Left lung (tissue), 10 donors: ENCODE data around the gene KIAA1217. TPM values are rescaled to one million over a fixed set of nuclear protein-coding genes. Genes with fewer than 3 reads are reported as not detected.

ENCODE experiments used
- ATAC-seq: fragments of 200-7000 bp; cut with Tn5 transposase; one replicate; pipeline ENCODE4 v1.9.1; 2020; ENCODE audit warnings: moderate library complexity
- DNase-seq, 4 donors: peaks; one replicate each; pipeline ENCODE4 v3.0.0-alpha.2; 2013 to 2020
- H3K27ac ChIP-seq, 2 donors: fragments of 200-600 bp; sonication (generic) in 1 of 2; one replicate each; pipeline versions ENCODE4 v1.5.0 to v1.8.0; 2020 to 2021
- H3K27me3 ChIP-seq, 2 donors: fragments of 200-600 bp; sonication (generic) in 1 of 2; one replicate each; pipeline versions ENCODE4 v1.5.0 to v1.8.0; 2020 to 2021
- H3K36me3 ChIP-seq, 2 donors: fragments of 200-600 bp; sonication (generic) in 1 of 2; one replicate each; pipeline versions ENCODE4 v1.5.0 to v1.8.0; 2020 to 2021
- H3K4me1 ChIP-seq, 2 donors: fragments of 200-600 bp; one replicate each; pipeline ENCODE4 v1.8.0; 2021
- H3K4me3 ChIP-seq, 2 donors: fragments of 200-600 bp; sonication (generic) in 1 of 2; one replicate each; pipeline versions ENCODE4 v1.5.0 to v1.8.0; 2020 to 2021; ENCODE audit warnings: mild to moderate bottlenecking in 1 of 2
- H3K9me3 ChIP-seq, 2 donors: fragments of 200-600 bp; sonication (generic) in 1 of 2; one replicate each; pipeline versions ENCODE4 v1.5.0 to v1.8.0; 2020 to 2021
- intact Hi-C, 2 donors: fragments of 100-400 bp; cut with DNase I; formaldehyde crosslinking; loops; one replicate each; pipeline versions ENCODE4 v1.11.2 to v1.14.2; 2022
- polyA plus RNA-seq, 6 donors: library from polyadenylated mRNA; unstranded; fragments of 120-200 nt; gene quantifications; one replicate each; pipeline ENCODE4 v1.2.1, GENCODE V29; 2013; ENCODE audit not compliant: insufficient read length in 6 of 6
- total RNA-seq, 2 donors: library from RNA; stranded (reverse); fragmentation: NEBNext Ultra II Directional; extraction: Animal tissue kit (Norgen Biotek cat#: 25700); gene quantifications; one replicate each; pipeline ENCODE4 v1.2.1, GENCODE V29; 2021
- TF ChIP-seq, protein P1 (sequence below), 2 donors: fragments of 200-600 bp; sonication (generic) in 1 of 2; IDR thresholded peaks; one replicate each; pipeline versions ENCODE4 v1.5.0 to v1.8.0; 2021; ENCODE audit warnings: antibody characterized with exemption in 2 of 2
- donor health status: DM: no; HTN: yes; CAD: no.
- donor health status: DM: no; HTN: no; CAD: no.

KIAA1217 gene
- total and polyA plus RNA-seq, 8 donors = 28.3 to 69.1 (median 60.4) TPM

DNA sequence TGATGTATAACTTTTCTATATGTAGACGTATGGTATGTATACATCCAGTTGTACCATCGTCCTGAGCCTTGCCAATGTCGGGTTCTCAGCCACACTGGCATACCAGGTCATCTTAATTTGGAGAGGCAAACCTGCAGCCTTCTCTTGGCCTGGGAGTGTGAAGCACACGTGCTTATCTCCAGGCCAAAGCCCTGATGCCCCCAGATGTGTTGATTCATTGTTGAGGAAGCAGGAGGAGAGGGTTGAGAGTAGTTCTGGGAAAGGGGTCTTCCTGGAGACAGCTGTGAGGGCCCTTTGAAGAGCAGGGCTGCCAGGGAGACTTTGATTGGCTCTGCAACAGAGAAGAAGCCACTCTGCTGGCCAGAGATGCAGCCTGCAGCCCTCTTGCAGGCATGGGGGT lies 359.1 kb downstream of the KIAA1217 start:
- H3K27me3 ChIP-seq = no peaks in the 10 kb centered on the region
- H3K4me3 ChIP-seq = no peak overlapping the region
- ATAC-seq = no peak
- intact Hi-C loops = no loop called here
- H3K27ac ChIP-seq = no peak overlapping the region
- TF ChIP-seq, protein P1, sequence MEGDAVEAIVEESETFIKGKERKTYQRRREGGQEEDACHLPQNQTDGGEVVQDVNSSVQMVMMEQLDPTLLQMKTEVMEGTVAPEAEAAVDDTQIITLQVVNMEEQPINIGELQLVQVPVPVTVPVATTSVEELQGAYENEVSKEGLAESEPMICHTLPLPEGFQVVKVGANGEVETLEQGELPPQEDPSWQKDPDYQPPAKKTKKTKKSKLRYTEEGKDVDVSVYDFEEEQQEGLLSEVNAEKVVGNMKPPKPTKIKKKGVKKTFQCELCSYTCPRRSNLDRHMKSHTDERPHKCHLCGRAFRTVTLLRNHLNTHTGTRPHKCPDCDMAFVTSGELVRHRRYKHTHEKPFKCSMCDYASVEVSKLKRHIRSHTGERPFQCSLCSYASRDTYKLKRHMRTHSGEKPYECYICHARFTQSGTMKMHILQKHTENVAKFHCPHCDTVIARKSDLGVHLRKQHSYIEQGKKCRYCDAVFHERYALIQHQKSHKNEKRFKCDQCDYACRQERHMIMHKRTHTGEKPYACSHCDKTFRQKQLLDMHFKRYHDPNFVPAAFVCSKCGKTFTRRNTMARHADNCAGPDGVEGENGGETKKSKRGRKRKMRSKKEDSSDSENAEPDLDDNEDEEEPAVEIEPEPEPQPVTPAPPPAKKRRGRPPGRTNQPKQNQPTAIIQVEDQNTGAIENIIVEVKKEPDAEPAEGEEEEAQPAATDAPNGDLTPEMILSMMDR (IDR thresholded peaks at IDR 0.05) = no peak
- no peaks in the 10 kb centered on the region for H3K9me3 ChIP-seq
- H3K4me1 ChIP-seq = no peaks in the 10 kb centered on the region
- H3K36me3 ChIP-seq = no peaks in the 10 kb centered on the region
- DNase-seq = no peak

DNA sequence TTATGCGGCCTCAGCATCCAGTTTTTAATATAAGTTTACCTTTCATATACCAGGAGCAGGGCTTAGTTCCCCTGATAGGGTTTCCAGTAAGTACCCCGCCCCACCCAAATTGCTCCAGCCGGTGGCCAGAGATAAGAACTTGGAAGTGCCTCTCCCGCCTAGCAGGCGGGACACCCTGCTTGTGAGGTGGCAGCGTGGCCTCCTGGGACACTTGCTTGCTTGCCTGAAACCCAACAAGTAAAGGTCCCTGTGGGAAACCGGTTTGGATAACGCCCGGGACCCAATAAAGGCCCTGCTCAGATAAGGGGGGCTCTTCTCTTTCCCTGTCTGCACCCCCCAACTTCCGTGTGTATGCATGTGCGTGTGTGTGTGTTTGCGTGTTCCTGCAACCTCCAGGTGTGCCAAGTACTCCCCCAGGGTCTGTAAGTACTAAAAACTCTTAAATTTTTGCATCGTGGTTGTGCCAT lies 360.4 kb downstream of the KIAA1217 start:
- no peak overlapping the region for H3K27ac ChIP-seq
- H3K4me1 ChIP-seq = no peaks in the 10 kb centered on the region
- H3K4me3 ChIP-seq = no peak overlapping the region
- no peaks in the 10 kb centered on the region for H3K36me3 ChIP-seq
- DNase-seq (no peak), ATAC-seq (peak; percentile 51)
- intact Hi-C loops = no loop called here
- no peaks in the 10 kb centered on the region for H3K27me3 ChIP-seq
- TF ChIP-seq, protein P1 (IDR thresholded peaks at IDR 0.05) = no peak
- no peaks in the 10 kb centered on the region for H3K9me3 ChIP-seq

DNA sequence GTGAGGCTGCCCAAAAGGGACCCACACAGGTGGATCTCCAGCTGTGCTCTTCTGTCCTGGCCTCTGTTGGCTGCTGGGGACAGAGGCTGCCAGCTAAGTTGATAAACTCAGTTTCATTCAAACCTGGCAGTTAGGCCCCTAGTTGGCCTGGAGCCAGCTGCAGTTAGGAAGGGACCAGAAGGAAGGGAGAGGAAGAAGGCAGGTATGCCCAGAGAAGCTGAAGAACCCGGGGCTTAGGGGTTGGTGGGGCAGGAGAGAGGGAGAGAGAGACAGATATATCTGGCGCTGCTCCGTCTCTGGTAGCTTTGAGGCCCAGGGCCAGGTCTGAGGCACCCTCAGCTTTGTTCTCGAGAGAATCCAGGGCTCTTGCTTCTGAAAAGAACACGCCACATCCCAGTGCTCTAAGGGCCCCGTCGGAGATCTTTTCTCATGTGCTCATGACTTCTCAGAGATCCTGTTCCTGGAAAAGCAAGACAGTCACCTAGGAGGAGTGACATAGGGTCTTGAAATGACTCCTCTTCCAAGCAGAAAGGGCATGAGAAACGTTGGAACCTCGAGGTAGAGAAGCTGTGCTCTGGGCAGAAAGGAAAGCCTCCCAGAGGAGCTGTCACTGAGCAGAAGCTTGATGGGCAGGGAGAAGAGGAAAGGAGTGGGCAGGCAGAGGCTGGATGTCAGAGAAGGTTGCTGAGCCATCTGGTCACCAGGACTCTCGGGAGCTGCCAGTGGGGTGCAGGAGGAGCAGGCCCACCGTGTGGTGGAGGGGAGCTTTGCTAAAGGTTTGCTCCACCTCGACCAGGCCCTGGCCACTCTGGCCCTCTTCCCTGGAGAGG lies 361.1 kb downstream of the KIAA1217 start:
- H3K27ac ChIP-seq = no peak overlapping the region
- no peaks in the 10 kb centered on the region for H3K27me3 ChIP-seq
- H3K4me3 ChIP-seq = no peak overlapping the region
- TF ChIP-seq, protein P1 (IDR thresholded peaks at IDR 0.05) = no peak
- H3K4me1 ChIP-seq = no peaks in the 10 kb centered on the region
- intact Hi-C loops = no loop called here
- no peaks in the 10 kb centered on the region for H3K9me3 ChIP-seq
- H3K36me3 ChIP-seq = no peaks in the 10 kb centered on the region
- DNase-seq (no peak), ATAC-seq (no peak)

DNA sequence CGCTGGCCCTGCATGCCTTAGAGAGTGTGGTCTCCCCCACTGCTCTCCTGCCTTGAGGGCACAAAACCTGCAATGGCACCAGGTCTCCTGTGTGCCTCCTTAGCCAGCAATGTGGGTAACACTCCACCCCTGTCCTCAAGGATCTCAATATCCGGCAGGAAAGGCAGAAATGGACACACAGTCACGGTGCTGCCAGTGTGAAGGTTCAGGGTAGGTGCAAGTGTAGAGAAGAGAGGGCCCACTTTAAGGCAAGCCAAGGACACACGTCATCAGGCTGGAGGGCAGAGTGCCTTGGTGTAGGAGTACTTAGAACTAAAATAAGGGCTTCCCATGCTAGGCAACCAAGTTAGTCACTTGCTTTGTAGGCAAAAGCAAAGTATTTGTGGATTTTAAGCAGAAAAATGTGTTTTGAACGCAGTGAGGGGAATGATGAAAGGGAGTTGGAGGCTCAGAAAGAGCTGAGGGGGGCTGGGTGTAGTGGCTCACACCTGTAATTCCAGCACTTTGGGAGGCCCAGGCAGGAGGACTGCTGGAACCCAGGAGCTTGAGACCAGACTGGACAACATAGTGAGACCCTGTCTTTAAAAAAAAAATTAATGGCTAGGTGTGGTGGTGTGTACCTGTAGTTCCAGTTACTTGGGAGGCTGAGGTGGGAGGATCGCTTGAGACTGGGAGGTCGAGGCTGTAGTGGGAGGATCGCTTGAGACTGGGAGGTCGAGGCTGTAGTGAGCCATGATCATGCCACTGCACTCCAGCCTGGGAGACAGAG lies 361.9 kb downstream of the KIAA1217 start:
- Histone ChIP-seq H3K4me1 (no peaks in the 10 kb centered on the region), H3K27me3 (no peaks in the 10 kb centered on the region), H3K36me3 (no peaks in the 10 kb centered on the region), H3K27ac (no peak overlapping the region), H3K9me3 (no peaks in the 10 kb centered on the region), H3K4me3 (no peak overlapping the region)
- ATAC-seq (no peak), DNase-seq (no peak)
- intact Hi-C loops = no loop called here
- TF ChIP-seq, protein P1 (IDR thresholded peaks at IDR 0.05) = no peak

DNA sequence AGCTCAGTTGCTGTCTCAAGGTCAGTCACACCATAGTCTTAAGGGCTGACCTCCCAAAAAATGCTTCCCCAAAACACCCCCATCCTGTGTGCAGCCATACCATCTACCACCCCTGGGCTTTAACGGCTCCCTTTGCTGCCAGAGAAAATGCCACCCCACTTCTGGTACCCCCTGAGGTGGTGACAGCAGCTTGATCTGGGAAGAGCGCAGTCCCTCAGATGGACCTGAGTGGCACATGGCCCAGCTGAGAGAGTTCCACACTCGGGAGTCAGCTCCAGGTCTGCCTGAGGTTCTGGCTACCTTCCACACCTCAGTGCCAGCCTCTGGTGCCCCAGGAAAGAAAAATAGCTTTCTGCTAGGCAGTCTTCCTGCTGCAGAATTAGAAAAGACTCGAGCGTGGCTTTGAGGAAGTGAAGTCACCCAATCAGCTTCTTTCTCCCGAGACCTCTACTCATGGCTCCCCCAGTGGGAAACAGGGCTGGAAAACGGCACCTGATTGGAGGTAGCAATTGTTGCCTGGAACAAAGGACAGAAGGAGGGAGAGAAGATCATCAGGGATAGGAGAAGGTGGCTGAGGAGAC lies 363.0 kb downstream of the KIAA1217 start:
- Histone ChIP-seq H3K4me3 (no peak overlapping the region), H3K36me3 (no peaks in the 10 kb centered on the region), H3K4me1 (no peaks in the 10 kb centered on the region), H3K27me3 (no peaks in the 10 kb centered on the region), H3K27ac (no peak overlapping the region), H3K9me3 (no peaks in the 10 kb centered on the region)
- TF ChIP-seq, protein P1 (IDR thresholded peaks at IDR 0.05) = no peak
- ATAC-seq (no peak), DNase-seq (no peak)
- intact Hi-C loops = no loop called here
